ENCODE results near the gene P2RX3.

Gene P2RX3

GRCh38 chr11:57392066-57392762 lies 54.1 kb downstream of the P2RX3 start:
- H3K27me3 ChIP-seq (ENCODE audit: control insufficient read depth, insufficient read depth, low read length) = 0 out of 2 replicates have a peak, but pooled peaks cover 3% of the 10 kb centered on the region
- H3K9me3 ChIP-seq (ENCODE audit: control insufficient read depth, insufficient read depth, low read length) = no peaks in the 10 kb centered on the region
- no peak overlapping the region for H3K9ac ChIP-seq (ENCODE audit: low read depth, low read length)
- H3K27ac ChIP-seq (ENCODE audit: low read depth, low read length) = no peak overlapping the region
- H3K36me3 ChIP-seq (ENCODE audit: control insufficient read depth, insufficient read depth, low read length) = no peaks in the 10 kb centered on the region
- no peak overlapping the region for H3K4me3 ChIP-seq (ENCODE audit: low read depth, low read length)
- H3K4me1 ChIP-seq (ENCODE audit: control insufficient read depth, insufficient read depth, low read length) = no peaks in the 10 kb centered on the region

- Histone ChIP-seq H3K9me3 (ENCODE audit: control insufficient read depth, insufficient read depth, low read length) (no peaks in the 10 kb centered on the region), H3K36me3 (ENCODE audit: control insufficient read depth, insufficient read depth, low read length) (no peaks in the 10 kb centered on the region), H3K27ac (ENCODE audit: low read depth, low read length) (no peak overlapping the region), H3K4me3 (ENCODE audit: low read depth, low read length) (no peak overlapping the region), H3K4me1 (ENCODE audit: control insufficient read depth, insufficient read depth, low read length) (no peaks in the 10 kb centered on the region), H3K9ac (ENCODE audit: low read depth, low read length) (no peak overlapping the region), H3K27me3 (ENCODE audit: control insufficient read depth, insufficient read depth, low read length) (0 out of 2 replicates have a peak, but pooled peaks cover 3% of the 10 kb centered on the region)
These were observed 54.6 kb downstream of the P2RX3 start for GRCh38 chr11:57392763-57393105.

- Histone ChIP-seq H3K4me3 (ENCODE audit: low read depth, low read length) (no peak overlapping the region), H3K4me1 (ENCODE audit: control insufficient read depth, insufficient read depth, low read length) (no peaks in the 10 kb centered on the region), H3K27me3 (ENCODE audit: control insufficient read depth, insufficient read depth, low read length) (0 out of 2 replicates have a peak, but pooled peaks cover 3% of the 10 kb centered on the region), H3K9ac (ENCODE audit: low read depth, low read length) (no peak overlapping the region), H3K36me3 (ENCODE audit: control insufficient read depth, insufficient read depth, low read length) (no peaks in the 10 kb centered on the region), H3K27ac (ENCODE audit: low read depth, low read length) (no peak overlapping the region), H3K9me3 (ENCODE audit: control insufficient read depth, insufficient read depth, low read length) (no peaks in the 10 kb centered on the region)
These were observed 56.2 kb downstream of the P2RX3 start for GRCh38 chr11:57394203-57394965.

GRCh38 chr11:57395905-57396623 lies 57.9 kb downstream of the P2RX3 start:
- H3K4me1 ChIP-seq (ENCODE audit: control insufficient read depth, insufficient read depth, low read length) = no peaks in the 10 kb centered on the region
- H3K9me3 ChIP-seq (ENCODE audit: control insufficient read depth, insufficient read depth, low read length) = no peaks in the 10 kb centered on the region
- H3K4me3 ChIP-seq (ENCODE audit: low read depth, low read length) = no peak overlapping the region
- H3K9ac ChIP-seq (ENCODE audit: low read depth, low read length) = no peak overlapping the region
- H3K27ac ChIP-seq (ENCODE audit: low read depth, low read length) = no peak overlapping the region
- H3K27me3 ChIP-seq (ENCODE audit: control insufficient read depth, insufficient read depth, low read length) = no peaks in the 10 kb centered on the region
- no peaks in the 10 kb centered on the region for H3K36me3 ChIP-seq (ENCODE audit: control insufficient read depth, insufficient read depth, low read length)

- Histone ChIP-seq H3K27me3 (ENCODE audit: control insufficient read depth, insufficient read depth, low read length) (no peaks in the 10 kb centered on the region), H3K9me3 (ENCODE audit: control insufficient read depth, insufficient read depth, low read length) (no peaks in the 10 kb centered on the region), H3K36me3 (ENCODE audit: control insufficient read depth, insufficient read depth, low read length) (no peaks in the 10 kb centered on the region), H3K27ac (ENCODE audit: low read depth, low read length) (no peak overlapping the region), H3K9ac (ENCODE audit: low read depth, low read length) (no peak overlapping the region), H3K4me3 (ENCODE audit: low read depth, low read length) (no peak overlapping the region), H3K4me1 (ENCODE audit: control insufficient read depth, insufficient read depth, low read length) (no peaks in the 10 kb centered on the region)
These were observed 58.6 kb downstream of the P2RX3 start for GRCh38 chr11:57396744-57397143.

GRCh38 chr11:57397394-57397990 lies 59.3 kb downstream of the P2RX3 start:
- no peak overlapping the region for H3K9ac ChIP-seq (ENCODE audit: low read depth, low read length)
- no peak overlapping the region for H3K27ac ChIP-seq (ENCODE audit: low read depth, low read length)
- no peaks in the 10 kb centered on the region for H3K36me3 ChIP-seq (ENCODE audit: control insufficient read depth, insufficient read depth, low read length)
- H3K27me3 ChIP-seq (ENCODE audit: control insufficient read depth, insufficient read depth, low read length) = no peaks in the 10 kb centered on the region
- no peaks in the 10 kb centered on the region for H3K4me1 ChIP-seq (ENCODE audit: control insufficient read depth, insufficient read depth, low read length)
- H3K9me3 ChIP-seq (ENCODE audit: control insufficient read depth, insufficient read depth, low read length) = no peaks in the 10 kb centered on the region
- no peak overlapping the region for H3K4me3 ChIP-seq (ENCODE audit: low read depth, low read length)

GRCh38 chr11:57399221-57399620 lies 61.1 kb downstream of the P2RX3 start:
- no peaks in the 10 kb centered on the region for H3K4me1 ChIP-seq (ENCODE audit: control insufficient read depth, insufficient read depth, low read length)
- no peaks in the 10 kb centered on the region for H3K27me3 ChIP-seq (ENCODE audit: control insufficient read depth, insufficient read depth, low read length)
- no peaks in the 10 kb centered on the region for H3K9me3 ChIP-seq (ENCODE audit: control insufficient read depth, insufficient read depth, low read length)
- H3K36me3 ChIP-seq (ENCODE audit: control insufficient read depth, insufficient read depth, low read length) = no peaks in the 10 kb centered on the region
- H3K27ac ChIP-seq (ENCODE audit: low read depth, low read length) = no peak overlapping the region
- H3K4me3 ChIP-seq (ENCODE audit: low read depth, low read length) = no peak overlapping the region
- H3K9ac ChIP-seq (ENCODE audit: low read depth, low read length) = no peak overlapping the region

GRCh38 chr11:57399972-57400578 lies 61.9 kb downstream of the P2RX3 start:
- Histone ChIP-seq H3K4me3 (ENCODE audit: low read depth, low read length) (no peak overlapping the region), H3K9ac (ENCODE audit: low read depth, low read length) (no peak overlapping the region), H3K36me3 (ENCODE audit: control insufficient read depth, insufficient read depth, low read length) (no peaks in the 10 kb centered on the region), H3K9me3 (ENCODE audit: control insufficient read depth, insufficient read depth, low read length) (no peaks in the 10 kb centered on the region), H3K27me3 (ENCODE audit: control insufficient read depth, insufficient read depth, low read length) (no peaks in the 10 kb centered on the region), H3K27ac (ENCODE audit: low read depth, low read length) (no peak overlapping the region), H3K4me1 (ENCODE audit: control insufficient read depth, insufficient read depth, low read length) (no peaks in the 10 kb centered on the region)

- no peak overlapping the region for H3K27ac ChIP-seq (ENCODE audit: low read depth, low read length)
- H3K9ac ChIP-seq (ENCODE audit: low read depth, low read length) = no peak overlapping the region
- H3K4me1 ChIP-seq (ENCODE audit: control insufficient read depth, insufficient read depth, low read length) = no peaks in the 10 kb centered on the region
- no peaks in the 10 kb centered on the region for H3K27me3 ChIP-seq (ENCODE audit: control insufficient read depth, insufficient read depth, low read length)
- no peaks in the 10 kb centered on the region for H3K9me3 ChIP-seq (ENCODE audit: control insufficient read depth, insufficient read depth, low read length)
- no peak overlapping the region for H3K4me3 ChIP-seq (ENCODE audit: low read depth, low read length)
- peaks cover 6% of the 10 kb centered on the region for H3K36me3 ChIP-seq (ENCODE audit: control insufficient read depth, insufficient read depth, low read length)
These were observed 64.2 kb downstream of the P2RX3 start for GRCh38 chr11:57402188-57403002.
